ENCODE measurements around the gene BASP1.

- no peak for TF ChIP-seq SETDB1 (IDR thresholded peaks at IDR 0.05; ENCODE audit: insufficient read length, low read length)
- no peak for TF ChIP-seq YY1 (tag by site-specific recombination; IDR thresholded peaks at IDR 0.05)
- no peak for TF ChIP-seq CTCF (tag by site-specific recombination; IDR thresholded peaks at IDR 0.05)
- TF ChIP-seq TCF7L2 (IDR thresholded peaks at IDR 0.05; ENCODE audit: borderline replicate concordance, low read depth, low read length), result no peak
- no peak for TF ChIP-seq ZFP37 (tag by site-specific recombination; IDR thresholded peaks at IDR 0.05)
- no peak for TF ChIP-seq ZNF473 (tag by site-specific recombination; IDR thresholded peaks at IDR 0.05)
- no peak for TF ChIP-seq ZNF280C (tag by site-specific recombination; IDR thresholded peaks at IDR 0.05)
- TF ChIP-seq ZBTB10 (tag by site-specific recombination; IDR thresholded peaks at IDR 0.05), result no peak
- TF ChIP-seq PBX3 (CRISPR knock-in tag; IDR thresholded peaks at IDR 0.05), result no peak
- TF ChIP-seq ZNF148 (tag by site-specific recombination; IDR thresholded peaks at IDR 0.05; ENCODE audit: borderline replicate concordance), result no peak
- no peak for TF ChIP-seq ATF2 (tag by site-specific recombination; IDR thresholded peaks at IDR 0.05; ENCODE audit: low read depth)
- TF ChIP-seq ZNF274 (IDR thresholded peaks at IDR 0.05; ENCODE audit: low read length), result no peak
- no peak for TF ChIP-seq ZNF274 (tag by site-specific recombination; IDR thresholded peaks at IDR 0.05; ENCODE audit: borderline replicate concordance)
- TF ChIP-seq ZNF266 (tag by site-specific recombination; IDR thresholded peaks at IDR 0.05; ENCODE audit: low read depth), result no peak
These were observed 78.2 kb downstream of the BASP1 start for GRCh38 chr5:17295671-17296070.

Measured in HEK293 (cell line).